GM12874 (cell line): ENCODE data around the gene KPNA2.

Experiments used
- TF ChIP-seq, protein P1 (sequence below): IDR thresholded peaks from 2 replicates; pipeline ENCODE4 v1.5.1; 2011; ENCODE audit warnings: low read depth, mild to moderate bottlenecking, control low read depth, low read length, moderate library complexity; ENCODE audit not compliant: insufficient read depth

The KPNA2 gene

GRCh38 chr17:68013385-68013784, 22.1 kb upstream of the KPNA2 start:
- TF ChIP-seq, protein P1, sequence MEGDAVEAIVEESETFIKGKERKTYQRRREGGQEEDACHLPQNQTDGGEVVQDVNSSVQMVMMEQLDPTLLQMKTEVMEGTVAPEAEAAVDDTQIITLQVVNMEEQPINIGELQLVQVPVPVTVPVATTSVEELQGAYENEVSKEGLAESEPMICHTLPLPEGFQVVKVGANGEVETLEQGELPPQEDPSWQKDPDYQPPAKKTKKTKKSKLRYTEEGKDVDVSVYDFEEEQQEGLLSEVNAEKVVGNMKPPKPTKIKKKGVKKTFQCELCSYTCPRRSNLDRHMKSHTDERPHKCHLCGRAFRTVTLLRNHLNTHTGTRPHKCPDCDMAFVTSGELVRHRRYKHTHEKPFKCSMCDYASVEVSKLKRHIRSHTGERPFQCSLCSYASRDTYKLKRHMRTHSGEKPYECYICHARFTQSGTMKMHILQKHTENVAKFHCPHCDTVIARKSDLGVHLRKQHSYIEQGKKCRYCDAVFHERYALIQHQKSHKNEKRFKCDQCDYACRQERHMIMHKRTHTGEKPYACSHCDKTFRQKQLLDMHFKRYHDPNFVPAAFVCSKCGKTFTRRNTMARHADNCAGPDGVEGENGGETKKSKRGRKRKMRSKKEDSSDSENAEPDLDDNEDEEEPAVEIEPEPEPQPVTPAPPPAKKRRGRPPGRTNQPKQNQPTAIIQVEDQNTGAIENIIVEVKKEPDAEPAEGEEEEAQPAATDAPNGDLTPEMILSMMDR = no peak

GRCh38 chr17:68015081-68015723, 20.3 kb upstream of the KPNA2 start:
- TF ChIP-seq, protein P1 = no peak

DNA sequence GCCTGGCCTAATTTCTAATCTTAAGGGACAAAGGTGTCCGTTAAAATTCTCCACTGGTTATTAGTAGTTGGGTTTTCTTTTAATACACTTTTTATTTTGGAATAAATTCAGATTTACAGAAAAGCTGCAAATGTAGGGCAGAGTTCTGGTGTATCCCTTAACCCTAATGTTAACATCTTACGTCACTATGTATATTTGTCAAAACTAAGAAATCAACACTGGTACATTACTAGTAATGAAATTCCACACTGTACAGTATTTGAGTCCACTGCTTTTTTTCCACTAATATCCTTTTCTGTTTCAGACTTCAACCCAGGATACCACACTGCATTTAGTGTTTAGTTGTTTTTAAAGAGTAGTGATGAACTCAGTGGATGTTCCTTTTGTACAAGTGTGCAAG, 18.7 kb upstream of the KPNA2 start:
- TF ChIP-seq, protein P1 = no peak

DNA sequence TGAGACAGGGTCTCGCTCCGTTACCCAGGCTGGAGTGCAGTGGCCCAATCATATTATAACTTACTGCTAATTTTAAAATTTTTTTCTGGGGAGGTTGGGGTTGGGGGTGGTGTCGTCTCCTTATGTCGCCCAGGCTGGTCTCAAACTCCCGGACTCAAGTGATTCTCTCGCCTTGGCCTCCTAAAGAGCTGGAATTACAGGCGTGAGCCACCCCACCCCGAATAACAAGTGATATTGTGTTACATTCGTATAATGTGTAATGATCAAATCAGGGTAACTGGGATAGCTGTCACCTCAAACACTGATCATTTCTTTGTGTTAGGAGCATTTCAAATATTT, 16.2 kb upstream of the KPNA2 start:
- TF ChIP-seq, protein P1 = no peak

DNA sequence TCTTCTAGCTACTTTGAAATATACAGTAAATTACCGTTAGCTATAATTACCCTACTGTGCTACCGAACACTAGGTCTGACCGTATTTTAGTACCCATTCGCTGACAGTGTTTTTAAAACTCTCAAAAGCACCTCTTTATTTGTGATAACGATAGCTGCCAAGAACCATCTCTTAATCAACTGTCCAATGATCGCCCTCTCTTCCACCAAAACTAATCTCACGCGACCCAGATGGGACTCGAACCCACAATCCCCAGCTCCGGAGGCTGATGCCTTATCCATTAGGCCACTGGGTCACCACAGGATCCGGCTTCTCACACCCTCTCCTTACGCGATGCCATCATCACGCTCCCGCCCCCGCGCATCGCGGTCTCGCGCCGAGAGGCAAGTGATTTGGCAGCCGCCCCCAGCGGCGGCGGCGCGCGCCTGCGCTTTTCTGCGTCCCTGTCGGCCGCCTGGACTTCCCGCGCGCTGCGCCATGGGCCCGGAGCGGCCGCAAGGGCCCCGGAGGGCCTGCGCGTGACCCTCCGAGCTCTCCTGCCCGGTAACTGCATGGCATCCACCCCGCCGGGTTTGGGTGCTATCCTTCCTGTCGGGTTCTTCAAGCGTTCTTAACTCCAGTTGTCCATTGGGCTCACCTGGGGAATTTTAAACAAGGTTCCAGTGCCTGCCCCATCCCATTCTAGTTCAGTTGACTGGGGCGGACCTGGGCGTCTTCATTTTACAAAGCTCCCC, 15.7 kb upstream of the KPNA2 start:
- TF ChIP-seq, protein P1 = peak; percentile 58

DNA sequence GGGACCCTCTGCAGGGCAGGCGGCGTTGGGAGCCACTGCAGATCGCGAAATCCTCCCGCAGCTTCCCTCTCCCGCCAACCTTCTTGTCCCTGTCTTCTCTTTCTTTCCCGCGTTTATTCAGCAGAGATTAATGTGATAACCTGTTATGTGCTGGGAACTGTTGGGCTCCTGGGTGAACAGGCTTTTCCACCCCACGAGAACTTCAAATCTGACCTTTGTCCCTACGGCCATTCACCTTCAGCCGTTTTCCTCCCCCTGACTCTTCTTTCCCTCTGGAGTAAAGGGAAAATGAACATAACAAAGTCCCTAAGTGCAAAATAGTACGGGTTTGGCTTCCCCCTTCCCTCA, 15.2 kb upstream of the KPNA2 start:
- TF ChIP-seq, protein P1 = no peak

DNA sequence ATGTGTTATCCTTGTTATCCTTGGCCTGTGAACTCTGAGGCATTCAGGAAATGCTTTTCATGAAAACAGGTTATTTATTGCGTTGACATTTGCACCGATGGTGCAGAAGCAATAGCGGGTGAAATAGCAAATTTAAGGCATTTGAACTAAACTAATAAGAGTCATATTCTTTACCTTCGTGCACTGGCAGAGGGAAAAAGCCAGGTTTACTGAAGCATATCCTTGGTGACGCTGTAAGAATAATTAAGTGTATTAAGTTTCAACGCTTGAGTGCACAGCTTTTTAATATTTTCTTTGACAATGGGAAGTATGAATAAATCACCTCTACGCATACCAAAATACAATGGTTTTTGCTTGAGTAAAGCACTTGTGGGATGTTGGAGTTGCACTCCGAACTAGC, 13.6 kb upstream of the KPNA2 start:
- TF ChIP-seq, protein P1 = no peak
